Ovary (tissue), 3 donors: ENCODE results near the gene GNB1L.

Experiments used
- POLR2A ChIP-seq: fragments of 450-650 bp; IDR thresholded peaks from one replicate; pipeline ENCODE4 v1.6.1; 2017; ENCODE audit warnings: antibody characterized with exemption, mild to moderate bottlenecking, moderate library complexity
- TF ChIP-seq, protein P1 (sequence below), 3 donors: fragments of 450-650 bp in 2 of 3; fragments of 200-600 bp in 1 of 3; IDR thresholded peaks; one replicate each; pipeline versions ENCODE4 v1.5.1 to v1.8.0; 2016 to 2022; ENCODE audit warnings: antibody characterized with exemption in 3 of 3, mild to moderate bottlenecking in 1 of 3
- donor health status: DM: no; HTN: no; CAD: no.

DNA sequence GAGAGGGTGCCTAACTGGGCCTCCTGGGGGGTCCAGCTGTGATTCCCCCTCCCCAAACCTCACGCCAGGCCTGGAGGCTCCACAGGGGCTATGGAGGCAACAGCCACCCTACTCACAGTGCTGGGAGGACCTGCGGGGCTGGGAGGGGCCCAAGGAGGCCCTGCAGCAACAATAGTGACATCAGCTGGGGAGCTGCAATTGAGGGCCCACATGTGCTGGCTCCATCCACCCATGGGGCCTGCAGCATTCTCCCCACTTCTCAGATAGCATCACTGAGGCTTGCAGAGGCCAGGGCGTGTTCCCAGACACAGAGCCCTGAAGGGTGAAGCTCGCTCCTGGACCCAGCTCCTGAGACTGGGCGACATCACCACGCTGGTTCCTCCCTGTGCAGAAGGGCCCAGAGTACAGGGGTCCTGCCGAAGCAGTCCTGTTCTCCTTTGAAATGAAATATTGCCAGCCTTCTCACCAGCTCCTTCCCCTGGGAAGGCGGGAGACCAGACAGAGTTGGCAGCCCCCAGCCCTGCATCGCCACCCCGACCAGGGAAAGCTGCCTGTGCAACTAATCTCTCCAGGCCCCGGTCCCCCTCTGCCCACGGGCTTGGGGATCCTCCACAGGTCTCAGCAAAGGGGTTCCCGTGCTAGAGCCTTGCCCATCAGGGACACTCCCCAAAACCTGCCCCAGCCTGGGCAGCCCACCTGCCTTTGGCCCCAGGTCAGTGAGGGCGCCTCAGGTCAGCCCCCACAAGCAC is 103.0 kb downstream of the GNB1L start:
- TF ChIP-seq, protein P1, sequence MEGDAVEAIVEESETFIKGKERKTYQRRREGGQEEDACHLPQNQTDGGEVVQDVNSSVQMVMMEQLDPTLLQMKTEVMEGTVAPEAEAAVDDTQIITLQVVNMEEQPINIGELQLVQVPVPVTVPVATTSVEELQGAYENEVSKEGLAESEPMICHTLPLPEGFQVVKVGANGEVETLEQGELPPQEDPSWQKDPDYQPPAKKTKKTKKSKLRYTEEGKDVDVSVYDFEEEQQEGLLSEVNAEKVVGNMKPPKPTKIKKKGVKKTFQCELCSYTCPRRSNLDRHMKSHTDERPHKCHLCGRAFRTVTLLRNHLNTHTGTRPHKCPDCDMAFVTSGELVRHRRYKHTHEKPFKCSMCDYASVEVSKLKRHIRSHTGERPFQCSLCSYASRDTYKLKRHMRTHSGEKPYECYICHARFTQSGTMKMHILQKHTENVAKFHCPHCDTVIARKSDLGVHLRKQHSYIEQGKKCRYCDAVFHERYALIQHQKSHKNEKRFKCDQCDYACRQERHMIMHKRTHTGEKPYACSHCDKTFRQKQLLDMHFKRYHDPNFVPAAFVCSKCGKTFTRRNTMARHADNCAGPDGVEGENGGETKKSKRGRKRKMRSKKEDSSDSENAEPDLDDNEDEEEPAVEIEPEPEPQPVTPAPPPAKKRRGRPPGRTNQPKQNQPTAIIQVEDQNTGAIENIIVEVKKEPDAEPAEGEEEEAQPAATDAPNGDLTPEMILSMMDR (IDR thresholded peaks at IDR 0.05): no peak
- no peak for TF ChIP-seq POLR2A
